ENCODE data around the gene SLC32A1. TPM values are rescaled to one million over a fixed set of nuclear protein-coding genes. Genes with fewer than 3 reads are reported as not detected.

Gene SLC32A1
- total and polyA plus RNA-seq, 4 experiments from 2014 or later = not detected

DNA sequence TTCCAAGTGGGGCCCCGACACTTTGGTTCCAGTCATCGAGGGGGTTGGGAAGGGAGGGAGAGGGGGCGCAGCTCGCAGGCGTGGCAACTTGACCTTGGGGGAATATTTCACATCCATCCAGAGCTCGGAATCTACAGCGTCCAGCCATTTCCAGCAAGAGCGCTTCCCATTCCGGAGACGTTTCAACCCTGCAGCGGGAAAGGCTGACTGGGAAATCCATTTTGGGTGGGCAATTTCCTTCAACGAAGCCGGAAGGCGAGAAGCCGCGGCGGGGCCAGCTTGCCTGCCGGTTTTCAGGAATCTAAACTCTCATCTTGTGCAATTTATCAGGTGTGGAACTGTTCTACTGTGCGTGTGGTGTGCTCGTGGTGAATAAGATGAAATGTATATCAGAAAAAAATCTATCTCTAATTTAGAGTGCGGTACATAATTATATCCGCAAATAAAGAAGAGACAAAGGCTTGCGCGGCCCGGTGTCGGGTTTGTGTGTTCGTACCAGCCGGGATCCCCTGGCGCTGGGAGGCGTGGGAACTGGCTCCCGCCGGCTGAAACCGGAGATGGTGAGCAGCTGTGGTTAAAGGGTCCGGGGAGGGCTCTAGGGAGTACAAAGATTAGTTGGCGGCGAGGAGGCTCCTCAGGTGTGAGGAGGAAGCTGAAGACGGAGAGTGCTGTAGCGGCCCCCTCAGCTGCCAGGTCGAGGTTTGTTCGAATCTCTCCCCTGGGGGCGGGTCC lies 4.8 kb downstream of the SLC32A1 start:
- CTCF ChIA-PET (ENCODE audit: partially characterized antibody) = interaction anchor here (1.0 to 1.5 kb wide), 2 partner anchors 16 to 23 kb away, joined by 4 to 5 read pairs; no protein-coding TSS in a partner anchor
- H3K36me3 ChIP-seq (ENCODE audit: insufficient read depth, low read length) = no peaks in the 10 kb centered on the region
- no peaks in the 10 kb centered on the region for H3K9me3 ChIP-seq (ENCODE audit: control insufficient read depth in 1 of 2, low read length in 2 of 2)
- peak overlapping the region in 4 of 7 donors; percentile 25 to 94 (median 88) for H3K27ac Mint-ChIP-seq
- no peak overlapping the region for H3K4me3 ChIP-seq (ENCODE audit: low read length in 2 of 2)
- peak overlapping the region; percentile 12 to 85 (median 69) for H3K4me3 Mint-ChIP-seq
- H3K27me3 Mint-ChIP-seq = peaks cover 66 to 80% of the 10 kb centered on the region in 2 donors
- H3K9me3 Mint-ChIP-seq = peaks cover 0 to 26% (median 6%) of the 10 kb centered on the region in 8 donors
- POLR2A ChIA-PET (ENCODE audit: partially characterized antibody) = interaction anchor here (1.3 kb wide), 1 partner anchor 19 kb away, joined by 4 read pairs; the partner anchor contains the start of gene ACTR5
- intact Hi-C loops (cut with micrococcal nuclease) = no loop called here
- H3K36me3 Mint-ChIP-seq = peaks cover 0 to 8% of the 10 kb centered on the region in 2 donors
- H3K4me1 Mint-ChIP-seq = peaks cover 41 to 64% (median 56%) of the 10 kb centered on the region in 4 donors
- peaks cover 64% of the 10 kb centered on the region for H3K4me1 ChIP-seq (ENCODE audit: insufficient read depth, low read length)
- H3K27me3 ChIP-seq (ENCODE audit: insufficient read depth, low read length) = peaks cover 89% of the 10 kb centered on the region
- peak in 2 of 5 donors; percentile 15 to 18 for DNase-seq
- H3K27ac ChIP-seq (ENCODE audit: low read depth, low read length) = no peak overlapping the region

DNA sequence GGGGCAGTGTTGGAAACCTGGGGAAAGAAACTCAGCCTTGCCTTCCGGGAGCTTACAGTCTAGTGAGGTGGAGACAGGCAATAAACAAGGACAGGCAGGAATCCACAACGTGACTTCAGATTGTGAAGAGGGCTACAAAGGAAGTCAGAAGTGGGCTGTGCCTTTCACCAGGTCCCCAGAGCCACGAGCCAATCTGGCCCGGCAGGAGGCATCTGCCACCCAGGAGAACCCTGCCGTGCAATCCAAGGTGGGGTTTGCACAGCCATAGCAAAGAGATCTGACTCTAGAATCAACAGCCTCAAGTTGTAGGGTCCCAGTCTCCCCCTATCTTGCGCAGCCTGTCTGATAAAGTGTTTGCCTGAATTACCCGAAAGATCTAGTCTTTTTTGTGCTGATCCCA lies 5.5 kb downstream of the SLC32A1 start:
- peaks cover 41 to 63% (median 54%) of the 10 kb centered on the region in 4 donors for H3K4me1 Mint-ChIP-seq

DNA sequence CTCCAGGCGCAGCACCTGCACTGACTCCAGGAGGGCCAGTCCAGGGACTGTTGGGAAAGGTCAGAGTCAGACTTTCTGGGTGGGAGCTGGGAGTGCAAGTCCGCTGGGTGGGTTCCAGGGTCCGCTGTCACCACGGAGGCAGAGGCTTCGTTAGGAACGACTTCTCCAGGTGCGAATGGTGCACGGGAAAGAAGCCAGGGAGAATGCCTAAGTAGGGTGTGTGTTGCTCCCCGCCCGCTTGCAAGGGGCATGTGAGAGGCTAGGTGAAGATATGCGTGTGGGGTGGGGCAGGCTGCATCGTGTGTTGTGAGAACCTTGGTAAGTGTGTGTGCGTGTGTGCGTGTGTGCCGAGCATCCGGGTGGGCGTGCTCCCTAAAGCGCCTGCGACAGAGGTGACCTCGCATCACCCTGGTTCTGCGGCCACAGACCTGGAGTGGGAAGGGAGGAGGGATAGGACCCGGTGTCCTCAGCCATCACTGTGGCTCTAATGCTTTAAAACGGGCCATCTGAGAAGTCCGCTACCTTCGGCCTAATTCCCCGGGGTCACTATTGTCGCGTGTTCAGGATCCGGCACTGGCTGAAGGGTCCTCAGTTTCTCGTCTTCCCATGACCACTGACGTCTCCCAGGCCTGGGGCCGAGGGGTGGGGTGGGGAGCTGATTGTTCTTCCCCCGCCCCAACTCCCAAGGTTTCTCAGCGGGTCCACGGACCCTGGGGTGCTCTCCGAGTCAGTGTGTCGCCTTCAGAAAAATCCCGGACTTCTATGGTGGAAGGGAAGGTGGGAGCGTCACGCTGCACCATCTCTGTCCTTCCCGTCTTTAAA lies 6.1 kb downstream of the SLC32A1 start:
- peaks cover 54% of the 10 kb centered on the region for H3K4me1 ChIP-seq (ENCODE audit: insufficient read depth, low read length)
- H3K4me3 Mint-ChIP-seq = peak overlapping the region; percentile 61 to 85 (median 76)
- no peak overlapping the region for H3K27ac ChIP-seq (ENCODE audit: low read depth, low read length)
- peaks cover 65 to 84% of the 10 kb centered on the region in 2 donors for H3K27me3 Mint-ChIP-seq
- H3K36me3 Mint-ChIP-seq = peaks cover 0 to 8% of the 10 kb centered on the region in 2 donors
- H3K4me1 Mint-ChIP-seq = peaks cover 38 to 58% (median 50%) of the 10 kb centered on the region in 4 donors
- ChIA-PET POLR2A (ENCODE audit: partially characterized antibody) (interaction anchor here (1.3 kb wide), 1 partner anchor 17 kb away, joined by 4 read pairs; the partner anchor contains the start of gene ACTR5), CTCF (ENCODE audit: partially characterized antibody) (interaction anchor here (0.8 to 1.7 kb wide), 14 partner anchors 8 to 231 kb away, joined by 3 to 9 read pairs (median 4); partner anchors contain the start of gene DHX35)
- H3K9me3 ChIP-seq (ENCODE audit: control insufficient read depth in 1 of 2, low read length in 2 of 2) = no peaks in the 10 kb centered on the region
- H3K4me3 ChIP-seq (ENCODE audit: low read length in 2 of 2) = peak overlapping the region in 1 of 2 donors; percentile 75
- H3K27me3 ChIP-seq (ENCODE audit: insufficient read depth, low read length) = peaks cover 80% of the 10 kb centered on the region
- peak overlapping the region in 5 of 7 donors; percentile 11 to 94 (median 59) for H3K27ac Mint-ChIP-seq
- DNase-seq = peak in 2 of 5 donors; percentile 9 to 28
- no peaks in the 10 kb centered on the region for H3K36me3 ChIP-seq (ENCODE audit: insufficient read depth, low read length)
- intact Hi-C loops (cut with micrococcal nuclease) = loop anchor here (2.0 to 5.0 kb wide), 3 partner anchors 18 to 162 kb away; partner anchors contain the start of genes ACTR5 and PPP1R16B
- H3K9me3 Mint-ChIP-seq = peaks cover 0 to 26% (median 6%) of the 10 kb centered on the region in 8 donors

More for the DNA sequence above, 5.5 kb downstream of the SLC32A1 start:
- H3K9me3 ChIP-seq (ENCODE audit: control insufficient read depth in 1 of 2, low read length in 2 of 2) = no peaks in the 10 kb centered on the region
- ChIA-PET CTCF (ENCODE audit: partially characterized antibody) (interaction anchor here (1.0 to 1.5 kb wide), 3 partner anchors 17 to 163 kb away, joined by 4 to 5 read pairs (median 4); no protein-coding TSS in a partner anchor), POLR2A (ENCODE audit: partially characterized antibody) (interaction anchor here (1.3 kb wide), 1 partner anchor 18 kb away, joined by 4 read pairs; the partner anchor contains the start of gene ACTR5)
- H3K4me3 Mint-ChIP-seq = peak overlapping the region in 7 of 8 donors; percentile 44 to 85 (median 74)
- H3K27me3 ChIP-seq (ENCODE audit: insufficient read depth, low read length) = peaks cover 86% of the 10 kb centered on the region
- H3K27ac Mint-ChIP-seq = peak overlapping the region in 5 of 7 donors; percentile 37 to 94 (median 88)
- H3K9me3 Mint-ChIP-seq = peaks cover 0 to 26% (median 6%) of the 10 kb centered on the region in 8 donors
- H3K36me3 ChIP-seq (ENCODE audit: insufficient read depth, low read length) = no peaks in the 10 kb centered on the region
- peaks cover 60% of the 10 kb centered on the region for H3K4me1 ChIP-seq (ENCODE audit: insufficient read depth, low read length)
- intact Hi-C loops (cut with micrococcal nuclease) = loop anchor here (2.0 to 5.0 kb wide), 3 partner anchors 19 to 163 kb away; partner anchors contain the start of genes ACTR5 and PPP1R16B
- H3K27ac ChIP-seq (ENCODE audit: low read depth, low read length) = no peak overlapping the region
- no peak overlapping the region for H3K4me3 ChIP-seq (ENCODE audit: low read length in 2 of 2)
- peak in 1 of 5 donors; percentile 19 for DNase-seq
- peaks cover 0 to 8% of the 10 kb centered on the region in 2 donors for H3K36me3 Mint-ChIP-seq
- peaks cover 65 to 82% of the 10 kb centered on the region in 2 donors for H3K27me3 Mint-ChIP-seq

DNA sequence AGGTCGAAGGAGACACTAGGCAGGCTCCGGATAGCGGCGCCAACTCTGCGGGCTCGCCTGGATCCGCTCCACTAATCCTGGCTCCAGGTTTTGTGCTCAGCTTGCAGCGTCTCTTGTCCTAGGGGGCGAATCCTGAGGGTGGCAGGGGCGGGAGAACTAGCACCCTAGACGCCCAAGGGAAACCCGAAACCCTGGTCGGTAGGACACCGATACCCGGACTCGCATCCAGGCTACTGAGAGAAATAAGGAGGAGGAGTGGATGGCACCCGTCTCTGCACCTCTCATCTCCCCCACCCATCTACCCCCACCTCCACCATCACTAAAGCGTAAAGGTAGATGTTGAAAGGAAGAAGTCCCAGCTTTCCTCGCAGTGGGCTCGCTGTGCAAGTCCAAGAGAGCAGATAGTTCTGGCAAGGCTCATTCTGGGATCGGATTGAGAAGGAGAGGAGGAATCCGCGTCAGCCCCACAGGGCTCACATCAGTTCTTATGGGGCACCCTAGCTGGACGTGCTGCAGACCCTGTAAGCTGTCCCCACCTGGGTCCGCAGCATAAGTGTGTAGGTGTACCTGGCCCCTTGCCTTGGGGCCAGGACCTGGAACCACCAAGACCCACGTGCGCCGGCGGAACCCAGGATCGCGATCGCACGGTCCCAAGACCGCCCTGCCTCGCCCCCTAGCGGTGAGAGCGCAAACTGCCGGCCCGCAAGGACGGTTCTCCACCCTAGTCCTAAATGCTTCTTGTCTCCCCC lies 6.9 kb downstream of the SLC32A1 start:
- H3K27me3 Mint-ChIP-seq = peaks cover 67 to 85% of the 10 kb centered on the region in 2 donors
- Histone ChIP-seq H3K27me3 (ENCODE audit: insufficient read depth, low read length) (peaks cover 74% of the 10 kb centered on the region), H3K4me1 (ENCODE audit: insufficient read depth, low read length) (peaks cover 46% of the 10 kb centered on the region), H3K27ac (ENCODE audit: low read depth, low read length) (no peak overlapping the region), H3K9me3 (ENCODE audit: control insufficient read depth in 1 of 2, low read length in 2 of 2) (no peaks in the 10 kb centered on the region), H3K36me3 (ENCODE audit: insufficient read depth, low read length) (no peaks in the 10 kb centered on the region), H3K4me3 (ENCODE audit: low read length in 2 of 2) (peak overlapping the region; percentile 44 to 75)
- peaks cover 0 to 8% of the 10 kb centered on the region in 2 donors for H3K36me3 Mint-ChIP-seq
- CTCF ChIA-PET (ENCODE audit: partially characterized antibody) = interaction anchor here (0.8 to 1.9 kb wide), 20 partner anchors 9 to 231 kb away, joined by 3 to 9 read pairs (median 4); partner anchors contain the start of genes DHX35, FAM83D and PPP1R16B
- POLR2A ChIA-PET (ENCODE audit: partially characterized antibody) = interaction anchor here (1.0 kb wide), 1 partner anchor 144 kb away, joined by 4 read pairs; no protein-coding TSS in a partner anchor
- peaks cover 0 to 26% (median 6%) of the 10 kb centered on the region in 8 donors for H3K9me3 Mint-ChIP-seq
- intact Hi-C loops (cut with micrococcal nuclease) = loop anchor here (1.0 to 5.0 kb wide), 4 partner anchors 18 to 162 kb away; partner anchors contain the start of genes ACTR5 and PPP1R16B
- peaks cover 33 to 52% (median 44%) of the 10 kb centered on the region in 4 donors for H3K4me1 Mint-ChIP-seq
- H3K27ac Mint-ChIP-seq = peak overlapping the region in 5 of 7 donors; percentile 11 to 94 (median 68)
- peak; percentile 66 to 74 (median 71) for DNase-seq
- H3K4me3 Mint-ChIP-seq = peak overlapping the region; percentile 61 to 85 (median 73)

DNA sequence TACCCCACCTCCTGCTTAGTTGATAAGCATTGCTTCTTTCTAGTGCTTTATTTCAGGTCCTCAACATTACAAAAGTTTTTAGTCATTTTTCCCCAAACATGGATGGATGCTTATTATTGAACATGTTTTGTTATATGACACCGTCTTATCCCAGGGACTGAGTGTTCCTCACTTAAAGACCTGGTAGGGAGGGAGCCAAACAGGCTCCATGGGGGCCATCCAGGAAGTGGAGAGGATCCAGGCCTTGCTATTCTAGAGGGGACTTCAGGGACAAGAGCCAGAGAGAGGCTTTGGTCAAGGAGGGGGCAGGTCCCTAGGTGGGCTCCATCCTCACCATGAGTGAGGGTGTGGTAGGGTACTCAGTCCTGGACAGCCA lies 7.4 kb downstream of the SLC32A1 start:
- ChIA-PET CTCF (ENCODE audit: partially characterized antibody) (interaction anchor here (0.7 to 2.3 kb wide), 18 partner anchors 8 to 230 kb away, joined by 3 to 15 read pairs (median 4); partner anchors contain the start of genes DHX35, FAM83D, PPP1R16B and SLC32A1), POLR2A (ENCODE audit: partially characterized antibody) (interaction anchor here (1.0 kb wide), 1 partner anchor 143 kb away, joined by 4 read pairs; no protein-coding TSS in a partner anchor)
- Histone ChIP-seq H3K27me3 (ENCODE audit: insufficient read depth, low read length) (peaks cover 68% of the 10 kb centered on the region), H3K27ac (ENCODE audit: low read depth, low read length) (no peak overlapping the region), H3K4me1 (ENCODE audit: insufficient read depth, low read length) (peaks cover 44% of the 10 kb centered on the region), H3K36me3 (ENCODE audit: insufficient read depth, low read length) (no peaks in the 10 kb centered on the region), H3K4me3 (ENCODE audit: low read length in 2 of 2) (no peak overlapping the region), H3K9me3 (ENCODE audit: control insufficient read depth in 1 of 2, low read length in 2 of 2) (no peaks in the 10 kb centered on the region)
- peak overlapping the region in 1 of 7 donors; percentile 94 for H3K27ac Mint-ChIP-seq
- H3K4me3 Mint-ChIP-seq = peak overlapping the region in 5 of 8 donors; percentile 48 to 85 (median 73)
- peaks cover 0 to 25% (median 5%) of the 10 kb centered on the region in 8 donors for H3K9me3 Mint-ChIP-seq
- intact Hi-C loops (cut with micrococcal nuclease) = loop anchor here (1.0 to 5.0 kb wide), 4 partner anchors 17 to 161 kb away; partner anchors contain the start of genes ACTR5 and PPP1R16B
- no peak for DNase-seq
- peaks cover 30 to 47% (median 40%) of the 10 kb centered on the region in 4 donors for H3K4me1 Mint-ChIP-seq
- H3K27me3 Mint-ChIP-seq = peaks cover 65 to 84% of the 10 kb centered on the region in 2 donors
- H3K36me3 Mint-ChIP-seq = peaks cover 0 to 8% of the 10 kb centered on the region in 2 donors

All from CD4-positive, alpha-beta memory T cell (primary cell).